HepG2 (cell line): ENCODE results near the gene CYP27B1. TPM values are rescaled to one million over a fixed set of nuclear protein-coding genes. Genes with fewer than 3 reads are reported as not detected.

Experiments
- ASH2L ChIP-seq: fragments of 300-600, 200-600 bp; sonication (generic); IDR thresholded peaks from 2 replicates; pipeline ENCODE4 v1.7.0; 2017; ENCODE audit warnings: low read depth, mild to moderate bottlenecking, moderate library complexity, mixed read lengths, low read length; ENCODE audit not compliant: insufficient read length
- CAMTA2 ChIP-seq: sonication (generic); formaldehyde crosslinking; IDR thresholded peaks from 2 replicates; pipeline ENCODE4 v1.4.0; 2020; ENCODE audit warnings: mild to moderate bottlenecking, missing genetic modification reagents, borderline replicate concordance
- ERF ChIP-seq: IDR thresholded peaks from 2 replicates; pipeline ENCODE4 v1.6.1; 2018; ENCODE audit warnings: missing biosample characterization, missing genetic modification reagents
- EZH2 ChIP-seq: conservative IDR thresholded peaks from 2 replicates; pipeline ENCODE4 v1.6.1; 2012; ENCODE audit warnings: mild to moderate bottlenecking, low read depth, low read length, moderate library complexity
- HNF1A ChIP-seq, 2 experiments: sonication (generic) in 1 of 2; formaldehyde crosslinking in 1 of 2; IDR thresholded peaks; 2 replicates each; pipeline versions ENCODE4 v1.4.0 to v1.6.1; 2016 to 2020; ENCODE audit warnings: borderline replicate concordance in 1 of 2, low read depth in 1 of 2, mild to moderate bottlenecking in 1 of 2, missing genetic modification reagents in 1 of 2
- KDM4B ChIP-seq: sonication (generic); formaldehyde crosslinking; IDR thresholded peaks from 2 replicates; pipeline ENCODE4 v1.4.0; 2020; ENCODE audit warnings: missing genetic modification reagents
- MATR3 ChIP-seq: sonication (generic); formaldehyde crosslinking; IDR thresholded peaks from 2 replicates; pipeline ENCODE4 v1.4.0; 2020; ENCODE audit warnings: missing genetic modification reagents
- MLX ChIP-seq: IDR thresholded peaks from 2 replicates; pipeline ENCODE4 v1.6.1; 2016
- TBL1XR1 ChIP-seq: fragments of 150-350 bp; IDR thresholded peaks from 2 replicates; pipeline ENCODE4 v1.6.1; 2014; ENCODE audit warnings: borderline replicate concordance, low read length; ENCODE audit not compliant: partially characterized antibody
- ZFP36 ChIP-seq: fragments of 150-350 bp; IDR thresholded peaks from 2 replicates; pipeline ENCODE4 v1.6.1; 2018; ENCODE audit warnings: borderline replicate concordance, low read length, low read depth; ENCODE audit not compliant: partially characterized antibody
- ZMYM2 ChIP-seq: sonication (generic); formaldehyde crosslinking; IDR thresholded peaks from 2 replicates; pipeline ENCODE4 v1.8.0; 2022; ENCODE audit warnings: mild to moderate bottlenecking, missing genetic modification reagents
- ZNF24 ChIP-seq: fragments of 450-650 bp; IDR thresholded peaks from 2 replicates; pipeline ENCODE4 v1.6.1; 2017; ENCODE audit warnings: antibody characterized with exemption, mild to moderate bottlenecking
- ZNF264 ChIP-seq: sonication (generic); formaldehyde crosslinking; IDR thresholded peaks from 2 replicates; pipeline ENCODE4 v1.4.0; 2020; ENCODE audit warnings: missing genetic modification reagents
- ZNF564 ChIP-seq: sonication (generic); formaldehyde crosslinking; IDR thresholded peaks from 2 replicates; pipeline ENCODE4 v1.8.1; 2023; ENCODE audit warnings: mild to moderate bottlenecking, missing genetic modification reagents
- ZNF572 ChIP-seq: sonication (generic); formaldehyde crosslinking; IDR thresholded peaks from 2 replicates; pipeline ENCODE4 v1.5.1; 2020; ENCODE audit warnings: mild to moderate bottlenecking, missing genetic modification reagents
- ZNF724P ChIP-seq: sonication (generic); formaldehyde crosslinking; IDR thresholded peaks from 2 replicates; pipeline ENCODE4 v1.8.0; 2022; ENCODE audit warnings: missing genetic modification reagents, borderline replicate concordance
- polyA plus RNA-seq, 8 experiments: library from polyadenylated mRNA; depleted of rRNA in 3 of 8; stranded (reverse) in 7 of 8; unstranded in 1 of 8; fragments of >200 nt; fragmentation: Illumina TruSeq in 4 of 8; extraction: Trizol in 4 of 8; gene quantifications; 2 replicates each; pipeline versions ENCODE4 v1.2.1 to v1.2.3, GENCODE V29; 2011 to 2016; ENCODE audit warnings: low read depth in 4 of 8, missing spikeins in 1 of 8, mixed read lengths in 1 of 8; ENCODE audit not compliant: insufficient read depth in 1 of 8
- total RNA-seq, 5 experiments: library from RNA; depleted of rRNA; stranded (reverse); fragments of >200 nt; fragmentation: Illumina TruSeq; extraction: Trizol; gene quantifications; 2 replicates each; pipeline ENCODE4 v1.2.3, GENCODE V29; 2016; ENCODE audit warnings: low read depth in 1 of 5
- TF ChIP-seq, protein P1 (sequence below): sonication (generic); formaldehyde crosslinking; IDR thresholded peaks from 2 replicates; pipeline ENCODE4 v1.4.0; 2020; ENCODE audit warnings: missing genetic modification reagents
- TF ChIP-seq, protein P2 (sequence below): IDR thresholded peaks from 2 replicates; pipeline ENCODE4 v1.6.1; 2016; ENCODE audit warnings: missing compliant biosample characterization, missing genetic modification reagents, borderline replicate concordance

The CYP27B1 gene
- total and polyA plus RNA-seq, 2 of the 13 experiments (the other 11 are each of a cell fraction or from before 2014, with no cell fraction given), result 2.3 to 3.0 TPM

GRCh38 chr12:57751788-57752667, 14.8 kb downstream of the CYP27B1 start, which contains the start of gene CDK4 (continued):
- TF ChIP-seq, protein P1, sequence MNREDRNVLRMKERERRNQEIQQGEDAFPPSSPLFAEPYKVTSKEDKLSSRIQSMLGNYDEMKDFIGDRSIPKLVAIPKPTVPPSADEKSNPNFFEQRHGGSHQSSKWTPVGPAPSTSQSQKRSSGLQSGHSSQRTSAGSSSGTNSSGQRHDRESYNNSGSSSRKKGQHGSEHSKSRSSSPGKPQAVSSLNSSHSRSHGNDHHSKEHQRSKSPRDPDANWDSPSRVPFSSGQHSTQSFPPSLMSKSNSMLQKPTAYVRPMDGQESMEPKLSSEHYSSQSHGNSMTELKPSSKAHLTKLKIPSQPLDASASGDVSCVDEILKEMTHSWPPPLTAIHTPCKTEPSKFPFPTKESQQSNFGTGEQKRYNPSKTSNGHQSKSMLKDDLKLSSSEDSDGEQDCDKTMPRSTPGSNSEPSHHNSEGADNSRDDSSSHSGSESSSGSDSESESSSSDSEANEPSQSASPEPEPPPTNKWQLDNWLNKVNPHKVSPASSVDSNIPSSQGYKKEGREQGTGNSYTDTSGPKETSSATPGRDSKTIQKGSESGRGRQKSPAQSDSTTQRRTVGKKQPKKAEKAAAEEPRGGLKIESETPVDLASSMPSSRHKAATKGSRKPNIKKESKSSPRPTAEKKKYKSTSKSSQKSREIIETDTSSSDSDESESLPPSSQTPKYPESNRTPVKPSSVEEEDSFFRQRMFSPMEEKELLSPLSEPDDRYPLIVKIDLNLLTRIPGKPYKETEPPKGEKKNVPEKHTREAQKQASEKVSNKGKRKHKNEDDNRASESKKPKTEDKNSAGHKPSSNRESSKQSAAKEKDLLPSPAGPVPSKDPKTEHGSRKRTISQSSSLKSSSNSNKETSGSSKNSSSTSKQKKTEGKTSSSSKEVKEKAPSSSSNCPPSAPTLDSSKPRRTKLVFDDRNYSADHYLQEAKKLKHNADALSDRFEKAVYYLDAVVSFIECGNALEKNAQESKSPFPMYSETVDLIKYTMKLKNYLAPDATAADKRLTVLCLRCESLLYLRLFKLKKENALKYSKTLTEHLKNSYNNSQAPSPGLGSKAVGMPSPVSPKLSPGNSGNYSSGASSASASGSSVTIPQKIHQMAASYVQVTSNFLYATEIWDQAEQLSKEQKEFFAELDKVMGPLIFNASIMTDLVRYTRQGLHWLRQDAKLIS, result no peak
- TF ChIP-seq CAMTA2 (CRISPR knock-in tag), result no peak
- no peak for TF ChIP-seq EZH2
- TF ChIP-seq ZNF572 (CRISPR knock-in tag), result no peak
- peak; percentile 73 for TF ChIP-seq ASH2L
- 0 out of 2 replicates have a peak, but pooled peaks have one; percentile 68 for TF ChIP-seq ZNF564
- TF ChIP-seq ZNF264 (CRISPR knock-in tag), result 0 out of 2 replicates have a peak, but pooled peaks have one; percentile 41
- TF ChIP-seq KDM4B, result peak; percentile 89; the same call in 1 of the 2 replicates
- 0 out of 2 replicates have a peak, but pooled peaks have one; percentile 21 for TF ChIP-seq ZNF24
- peak; percentile 35 for TF ChIP-seq TBL1XR1
- TF ChIP-seq ZFP36, result no peak
- no peak for TF ChIP-seq HNF1A (IDR thresholded peaks at IDR 0.05; ENCODE audit: low read depth)
- TF ChIP-seq HNF1A (CRISPR knock-in tag; IDR thresholded peaks at IDR 0.05; ENCODE audit: borderline replicate concordance), result peak; percentile 83; the same call in 1 of the 2 replicates
- peak; percentile 92 for TF ChIP-seq ERF (CRISPR knock-in tag)
- no peak; the same call in 1 of the 2 replicates for TF ChIP-seq ZNF724P
- TF ChIP-seq MLX (CRISPR knock-in tag), result peak; percentile 96
- no peak for TF ChIP-seq MATR3
- TF ChIP-seq, protein P2, sequence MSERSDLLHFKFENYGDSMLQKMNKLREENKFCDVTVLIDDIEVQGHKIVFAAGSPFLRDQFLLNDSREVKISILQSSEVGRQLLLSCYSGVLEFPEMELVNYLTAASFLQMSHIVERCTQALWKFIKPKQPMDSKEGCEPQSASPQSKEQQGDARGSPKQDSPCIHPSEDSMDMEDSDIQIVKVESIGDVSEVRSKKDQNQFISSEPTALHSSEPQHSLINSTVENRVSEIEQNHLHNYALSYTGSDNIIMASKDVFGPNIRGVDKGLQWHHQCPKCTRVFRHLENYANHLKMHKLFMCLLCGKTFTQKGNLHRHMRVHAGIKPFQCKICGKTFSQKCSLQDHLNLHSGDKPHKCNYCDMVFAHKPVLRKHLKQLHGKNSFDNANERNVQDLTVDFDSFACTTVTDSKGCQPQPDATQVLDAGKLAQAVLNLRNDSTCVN (CRISPR knock-in tag), result peak; percentile 53
- no peak for TF ChIP-seq ZMYM2 (CRISPR knock-in tag)
